ENCODE data around the gene DLG5. TPM values are rescaled to one million over a fixed set of nuclear protein-coding genes. Genes with fewer than 3 reads are reported as not detected.

DLG5 gene
- total RNA-seq, 3 donors from 2014 or later = 28.9 to 78.3 (median 35.1) TPM

- ATAC-seq (no peak), DNase-seq (no peak)
- Histone ChIP-seq H3K36me3 (ENCODE audit: low read depth) (no peaks in the 10 kb centered on the region), H3K4me1 (ENCODE audit: low read depth) (no peaks in the 10 kb centered on the region), H3K4me3 (no peak overlapping the region), H3K9me3 (peaks cover 6% of the 10 kb centered on the region)
- TF ChIP-seq, protein P1, sequence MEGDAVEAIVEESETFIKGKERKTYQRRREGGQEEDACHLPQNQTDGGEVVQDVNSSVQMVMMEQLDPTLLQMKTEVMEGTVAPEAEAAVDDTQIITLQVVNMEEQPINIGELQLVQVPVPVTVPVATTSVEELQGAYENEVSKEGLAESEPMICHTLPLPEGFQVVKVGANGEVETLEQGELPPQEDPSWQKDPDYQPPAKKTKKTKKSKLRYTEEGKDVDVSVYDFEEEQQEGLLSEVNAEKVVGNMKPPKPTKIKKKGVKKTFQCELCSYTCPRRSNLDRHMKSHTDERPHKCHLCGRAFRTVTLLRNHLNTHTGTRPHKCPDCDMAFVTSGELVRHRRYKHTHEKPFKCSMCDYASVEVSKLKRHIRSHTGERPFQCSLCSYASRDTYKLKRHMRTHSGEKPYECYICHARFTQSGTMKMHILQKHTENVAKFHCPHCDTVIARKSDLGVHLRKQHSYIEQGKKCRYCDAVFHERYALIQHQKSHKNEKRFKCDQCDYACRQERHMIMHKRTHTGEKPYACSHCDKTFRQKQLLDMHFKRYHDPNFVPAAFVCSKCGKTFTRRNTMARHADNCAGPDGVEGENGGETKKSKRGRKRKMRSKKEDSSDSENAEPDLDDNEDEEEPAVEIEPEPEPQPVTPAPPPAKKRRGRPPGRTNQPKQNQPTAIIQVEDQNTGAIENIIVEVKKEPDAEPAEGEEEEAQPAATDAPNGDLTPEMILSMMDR (IDR thresholded peaks at IDR 0.05) = no peak
- intact Hi-C loops (cut with DNase I, micrococcal nuclease) = no loop called here
Measured at GRCh38 chr10:77771851-77772250, 154.7 kb downstream of the DLG5 start.

- TF ChIP-seq, protein P1 (IDR thresholded peaks at IDR 0.05) = no peak
- intact Hi-C loops (cut with DNase I, micrococcal nuclease) = no loop called here
- Histone ChIP-seq H3K36me3 (ENCODE audit: low read depth) (no peaks in the 10 kb centered on the region), H3K9me3 (peaks cover 2% of the 10 kb centered on the region), H3K4me3 (no peak overlapping the region), H3K4me1 (ENCODE audit: low read depth) (no peaks in the 10 kb centered on the region)
- ATAC-seq (no peak), DNase-seq (no peak)
Measured at GRCh38 chr10:77771450-77771849, 155.1 kb downstream of the DLG5 start.

DNA sequence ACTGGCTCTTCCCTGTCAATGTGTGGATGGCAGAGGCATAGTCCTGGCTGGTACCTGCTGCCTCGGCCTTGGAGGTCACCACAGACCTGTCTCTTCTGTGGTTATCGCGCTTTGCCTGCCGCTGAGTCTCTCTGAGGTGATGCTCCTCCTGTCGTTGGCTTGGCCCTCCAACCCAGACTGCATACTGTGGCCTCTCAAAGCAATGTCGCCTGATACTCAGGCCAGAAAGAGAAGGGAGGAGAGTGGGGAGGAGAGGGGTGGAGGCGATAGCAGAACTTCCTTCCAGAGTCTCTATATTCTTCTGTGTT lies 155.7 kb downstream of the DLG5 start:
- TF ChIP-seq, protein P1 (IDR thresholded peaks at IDR 0.05) = no peak
- no peak overlapping the region for H3K4me3 ChIP-seq
- no peak for DNase-seq
- intact Hi-C loops (cut with DNase I, micrococcal nuclease) = no loop called here
- H3K9me3 ChIP-seq = no peaks in the 10 kb centered on the region
- H3K36me3 ChIP-seq (ENCODE audit: low read depth) = no peaks in the 10 kb centered on the region
- no peak for ATAC-seq
- no peaks in the 10 kb centered on the region for H3K4me1 ChIP-seq (ENCODE audit: low read depth)

GRCh38 chr10:77770081-77770867 lies 156.3 kb downstream of the DLG5 start:
- intact Hi-C loops (cut with DNase I, micrococcal nuclease) = no loop called here
- no peak for DNase-seq
- Histone ChIP-seq H3K36me3 (ENCODE audit: low read depth) (no peaks in the 10 kb centered on the region), H3K9me3 (no peaks in the 10 kb centered on the region), H3K4me1 (ENCODE audit: low read depth) (no peaks in the 10 kb centered on the region), H3K4me3 (no peak overlapping the region)
- TF ChIP-seq, protein P1 (IDR thresholded peaks at IDR 0.05) = no peak
- ATAC-seq = no peak

DNA sequence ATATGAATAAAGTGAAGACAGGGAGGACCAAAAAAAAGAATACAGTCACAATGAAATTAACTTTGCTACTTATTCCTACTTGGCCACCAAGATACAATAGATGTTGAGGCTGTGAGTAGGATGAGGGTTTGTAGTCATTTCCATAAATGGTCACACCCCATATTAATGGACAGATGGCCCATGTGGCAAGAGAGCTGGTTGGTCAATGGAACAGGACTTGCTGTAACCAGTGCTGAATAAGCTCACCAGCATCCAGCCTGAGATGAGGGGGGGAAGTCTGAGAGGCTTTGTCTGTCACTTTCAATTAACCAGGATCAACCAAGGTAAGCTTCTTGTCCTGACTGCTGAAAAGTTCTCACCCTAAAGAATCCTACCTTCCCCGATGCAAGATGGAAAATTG lies 158.5 kb downstream of the DLG5 start:
- Histone ChIP-seq H3K4me3 (no peak overlapping the region), H3K4me1 (ENCODE audit: low read depth) (no peaks in the 10 kb centered on the region), H3K9me3 (no peaks in the 10 kb centered on the region), H3K36me3 (ENCODE audit: low read depth) (no peaks in the 10 kb centered on the region)
- DNase-seq (no peak), ATAC-seq (no peak)
- intact Hi-C loops (cut with DNase I, micrococcal nuclease) = no loop called here
- TF ChIP-seq, protein P1 (IDR thresholded peaks at IDR 0.05) = no peak

Data from mucosa of descending colon (tissue), 3 donors.